OCI-LY3 (cell line): ENCODE data around the gene NR2F2.

Experiments
- EZH2phosphoT487 ChIP-seq: fragments of 200-600 bp; shearing (Covaris generic); IDR thresholded peaks from 2 replicates; pipeline ENCODE4 v1.6.1; 2018; ENCODE audit warnings: antibody characterized with exemption, mixed run types, low read depth
- TF ChIP-seq, protein P1 (sequence below): fragments of 200-600, 300-600 bp; sonication (generic); IDR thresholded peaks from 2 replicates; pipeline ENCODE4 v1.5.1; 2014; ENCODE audit warnings: antibody characterized with exemption, low read length, low read depth

DNA sequence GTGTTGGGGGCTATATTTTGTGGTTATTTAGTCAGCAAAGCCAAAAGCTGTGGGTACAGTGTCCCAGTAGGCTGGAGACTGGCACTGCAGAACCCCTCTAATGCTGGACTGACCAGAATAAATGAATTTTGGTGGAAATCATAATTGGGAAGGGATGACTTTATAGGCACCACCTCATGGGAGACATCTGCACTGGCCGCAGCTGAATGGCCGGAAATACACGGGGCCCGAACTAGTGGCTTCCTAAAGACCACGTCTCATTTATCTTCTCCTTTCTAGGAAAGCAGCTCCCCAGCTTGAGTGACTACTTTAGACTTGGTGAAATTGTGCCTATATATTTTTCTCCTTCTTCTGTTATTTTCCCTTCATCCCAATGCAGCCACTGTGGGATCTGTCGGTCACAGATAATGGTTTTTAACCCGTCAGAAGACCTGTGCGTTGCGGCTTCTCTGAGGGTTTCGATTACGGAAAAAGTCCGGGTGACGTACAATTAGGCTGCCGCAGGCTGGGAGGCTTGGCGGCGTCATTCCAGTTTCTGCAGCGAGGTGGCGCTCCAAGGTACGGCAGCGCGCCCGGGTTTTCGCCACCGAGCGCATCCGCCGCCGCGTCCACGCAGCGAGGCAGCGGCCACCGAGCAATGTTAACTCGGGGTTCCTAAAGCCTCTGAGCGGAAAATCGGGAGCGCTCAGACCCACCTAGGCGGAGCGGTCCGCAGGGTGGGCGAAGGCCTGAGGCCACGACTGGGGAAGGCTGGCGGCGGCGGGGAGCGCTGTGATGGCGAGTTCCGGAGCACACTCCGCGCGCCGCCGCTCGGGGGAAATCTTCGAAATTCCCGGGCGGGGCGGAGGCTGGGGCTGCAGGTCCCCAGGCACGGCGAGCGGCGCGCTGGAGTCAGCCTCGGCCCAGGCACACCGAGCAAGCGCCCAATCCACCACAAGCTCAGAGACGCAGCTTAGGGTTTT, 26.3 kb downstream of the NR2F2 start:
- TF ChIP-seq, protein P1, sequence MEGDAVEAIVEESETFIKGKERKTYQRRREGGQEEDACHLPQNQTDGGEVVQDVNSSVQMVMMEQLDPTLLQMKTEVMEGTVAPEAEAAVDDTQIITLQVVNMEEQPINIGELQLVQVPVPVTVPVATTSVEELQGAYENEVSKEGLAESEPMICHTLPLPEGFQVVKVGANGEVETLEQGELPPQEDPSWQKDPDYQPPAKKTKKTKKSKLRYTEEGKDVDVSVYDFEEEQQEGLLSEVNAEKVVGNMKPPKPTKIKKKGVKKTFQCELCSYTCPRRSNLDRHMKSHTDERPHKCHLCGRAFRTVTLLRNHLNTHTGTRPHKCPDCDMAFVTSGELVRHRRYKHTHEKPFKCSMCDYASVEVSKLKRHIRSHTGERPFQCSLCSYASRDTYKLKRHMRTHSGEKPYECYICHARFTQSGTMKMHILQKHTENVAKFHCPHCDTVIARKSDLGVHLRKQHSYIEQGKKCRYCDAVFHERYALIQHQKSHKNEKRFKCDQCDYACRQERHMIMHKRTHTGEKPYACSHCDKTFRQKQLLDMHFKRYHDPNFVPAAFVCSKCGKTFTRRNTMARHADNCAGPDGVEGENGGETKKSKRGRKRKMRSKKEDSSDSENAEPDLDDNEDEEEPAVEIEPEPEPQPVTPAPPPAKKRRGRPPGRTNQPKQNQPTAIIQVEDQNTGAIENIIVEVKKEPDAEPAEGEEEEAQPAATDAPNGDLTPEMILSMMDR = no peak; the same call in 1 of the 2 replicates
- TF ChIP-seq EZH2phosphoT487 = no peak
